Measurements from ENCODE around the gene MACROD2.

Gene MACROD2

GRCh38 chr20:15166744-15167143 is 1171.4 kb downstream of the MACROD2 start:
- no peak overlapping the region for H3K4me3 ChIP-seq (ENCODE audit: low read depth in 1 of 2, low read length in 2 of 2)
- no peaks in the 10 kb centered on the region for H3K9me3 ChIP-seq (ENCODE audit: control insufficient read depth in 1 of 2, low read length in 2 of 2)
- no peaks in the 10 kb centered on the region for H3K36me3 ChIP-seq (ENCODE audit: control insufficient read depth in 1 of 2, insufficient read depth in 2 of 2, low read length in 2 of 2)
- H3K4me1 ChIP-seq (ENCODE audit: control insufficient read depth in 1 of 2, insufficient read depth in 2 of 2, low read length in 2 of 2), result no peaks in the 10 kb centered on the region
- no peaks in the 10 kb centered on the region for H3K27me3 ChIP-seq (ENCODE audit: low read depth, low read length)
- no peak overlapping the region for H3K27ac ChIP-seq (ENCODE audit: low read length)

GRCh38 chr20:15171016-15171415 is 1175.7 kb downstream of the MACROD2 start:
- Histone ChIP-seq H3K27me3 (ENCODE audit: low read depth, low read length) (no peaks in the 10 kb centered on the region), H3K4me3 (ENCODE audit: low read depth in 1 of 2, low read length in 2 of 2) (no peak overlapping the region), H3K9me3 (ENCODE audit: control insufficient read depth in 1 of 2, low read length in 2 of 2) (peaks cover 0 to 3% of the 10 kb centered on the region in 2 donors), H3K4me1 (ENCODE audit: control insufficient read depth in 1 of 2, insufficient read depth in 2 of 2, low read length in 2 of 2) (no peaks in the 10 kb centered on the region), H3K36me3 (ENCODE audit: control insufficient read depth in 1 of 2, insufficient read depth in 2 of 2, low read length in 2 of 2) (no peaks in the 10 kb centered on the region), H3K27ac (ENCODE audit: low read length) (no peak overlapping the region)

- Histone ChIP-seq H3K4me3 (ENCODE audit: low read depth in 1 of 2, low read length in 2 of 2) (no peak overlapping the region), H3K27me3 (ENCODE audit: low read depth, low read length) (no peaks in the 10 kb centered on the region), H3K27ac (ENCODE audit: low read length) (no peak overlapping the region), H3K36me3 (ENCODE audit: control insufficient read depth in 1 of 2, insufficient read depth in 2 of 2, low read length in 2 of 2) (no peaks in the 10 kb centered on the region), H3K4me1 (ENCODE audit: control insufficient read depth in 1 of 2, insufficient read depth in 2 of 2, low read length in 2 of 2) (no peaks in the 10 kb centered on the region), H3K9me3 (ENCODE audit: control insufficient read depth in 1 of 2, low read length in 2 of 2) (peaks cover 0 to 5% of the 10 kb centered on the region in 2 donors)
These were observed 1181.6 kb downstream of the MACROD2 start for GRCh38 chr20:15176929-15177328.

GRCh38 chr20:15178581-15178980 is 1183.3 kb downstream of the MACROD2 start:
- H3K36me3 ChIP-seq (ENCODE audit: control insufficient read depth in 1 of 2, insufficient read depth in 2 of 2, low read length in 2 of 2), result no peaks in the 10 kb centered on the region
- H3K4me3 ChIP-seq (ENCODE audit: low read depth in 1 of 2, low read length in 2 of 2), result no peak overlapping the region
- no peak overlapping the region for H3K27ac ChIP-seq (ENCODE audit: low read length)
- no peaks in the 10 kb centered on the region for H3K27me3 ChIP-seq (ENCODE audit: low read depth, low read length)
- H3K4me1 ChIP-seq (ENCODE audit: control insufficient read depth in 1 of 2, insufficient read depth in 2 of 2, low read length in 2 of 2), result no peaks in the 10 kb centered on the region
- H3K9me3 ChIP-seq (ENCODE audit: control insufficient read depth in 1 of 2, low read length in 2 of 2), result peaks cover 0 to 5% of the 10 kb centered on the region in 2 donors

GRCh38 chr20:15179381-15179780 is 1184.1 kb downstream of the MACROD2 start:
- Histone ChIP-seq H3K9me3 (ENCODE audit: control insufficient read depth in 1 of 2, low read length in 2 of 2) (peaks cover 0 to 5% of the 10 kb centered on the region in 2 donors), H3K4me1 (ENCODE audit: control insufficient read depth in 1 of 2, insufficient read depth in 2 of 2, low read length in 2 of 2) (no peaks in the 10 kb centered on the region), H3K27ac (ENCODE audit: low read length) (no peak overlapping the region), H3K36me3 (ENCODE audit: control insufficient read depth in 1 of 2, insufficient read depth in 2 of 2, low read length in 2 of 2) (no peaks in the 10 kb centered on the region), H3K27me3 (ENCODE audit: low read depth, low read length) (no peaks in the 10 kb centered on the region), H3K4me3 (ENCODE audit: low read depth in 1 of 2, low read length in 2 of 2) (no peak overlapping the region)

GRCh38 chr20:15179781-15180180 is 1184.5 kb downstream of the MACROD2 start:
- Histone ChIP-seq H3K36me3 (ENCODE audit: control insufficient read depth in 1 of 2, insufficient read depth in 2 of 2, low read length in 2 of 2) (no peaks in the 10 kb centered on the region), H3K27me3 (ENCODE audit: low read depth, low read length) (no peaks in the 10 kb centered on the region), H3K4me1 (ENCODE audit: control insufficient read depth in 1 of 2, insufficient read depth in 2 of 2, low read length in 2 of 2) (no peaks in the 10 kb centered on the region), H3K9me3 (ENCODE audit: control insufficient read depth in 1 of 2, low read length in 2 of 2) (peaks cover 0 to 5% of the 10 kb centered on the region in 2 donors), H3K27ac (ENCODE audit: low read length) (no peak overlapping the region), H3K4me3 (ENCODE audit: low read depth in 1 of 2, low read length in 2 of 2) (no peak overlapping the region)

GRCh38 chr20:15185322-15185721 is 1190.0 kb downstream of the MACROD2 start:
- H3K27me3 ChIP-seq (ENCODE audit: low read depth, low read length), result no peaks in the 10 kb centered on the region
- H3K27ac ChIP-seq (ENCODE audit: low read length), result no peak overlapping the region
- no peaks in the 10 kb centered on the region for H3K36me3 ChIP-seq (ENCODE audit: control insufficient read depth in 1 of 2, insufficient read depth in 2 of 2, low read length in 2 of 2)
- no peak overlapping the region for H3K4me3 ChIP-seq (ENCODE audit: low read depth in 1 of 2, low read length in 2 of 2)
- no peaks in the 10 kb centered on the region for H3K9me3 ChIP-seq (ENCODE audit: control insufficient read depth in 1 of 2, low read length in 2 of 2)
- no peaks in the 10 kb centered on the region for H3K4me1 ChIP-seq (ENCODE audit: control insufficient read depth in 1 of 2, insufficient read depth in 2 of 2, low read length in 2 of 2)

- no peaks in the 10 kb centered on the region for H3K4me1 ChIP-seq (ENCODE audit: control insufficient read depth in 1 of 2, insufficient read depth in 2 of 2, low read length in 2 of 2)
These were observed 1190.6 kb downstream of the MACROD2 start for GRCh38 chr20:15185913-15186312.

GRCh38 chr20:15187612-15188011 is 1192.3 kb downstream of the MACROD2 start:
- Histone ChIP-seq H3K36me3 (ENCODE audit: control insufficient read depth in 1 of 2, insufficient read depth in 2 of 2, low read length in 2 of 2) (no peaks in the 10 kb centered on the region), H3K4me1 (ENCODE audit: control insufficient read depth in 1 of 2, insufficient read depth in 2 of 2, low read length in 2 of 2) (no peaks in the 10 kb centered on the region), H3K9me3 (ENCODE audit: control insufficient read depth in 1 of 2, low read length in 2 of 2) (no peaks in the 10 kb centered on the region), H3K27me3 (ENCODE audit: low read depth, low read length) (no peaks in the 10 kb centered on the region), H3K4me3 (ENCODE audit: low read depth in 1 of 2, low read length in 2 of 2) (no peak overlapping the region), H3K27ac (ENCODE audit: low read length) (no peak overlapping the region)

More at GRCh38 chr20:15185913-15186312, 1190.6 kb downstream of the MACROD2 start:
- Histone ChIP-seq H3K27me3 (ENCODE audit: low read depth, low read length) (no peaks in the 10 kb centered on the region), H3K9me3 (ENCODE audit: control insufficient read depth in 1 of 2, low read length in 2 of 2) (no peaks in the 10 kb centered on the region), H3K36me3 (ENCODE audit: control insufficient read depth in 1 of 2, insufficient read depth in 2 of 2, low read length in 2 of 2) (no peaks in the 10 kb centered on the region), H3K4me3 (ENCODE audit: low read depth in 1 of 2, low read length in 2 of 2) (no peak overlapping the region), H3K27ac (ENCODE audit: low read length) (no peak overlapping the region)

GRCh38 chr20:15188415-15188814 is 1193.1 kb downstream of the MACROD2 start:
- no peak overlapping the region for H3K27ac ChIP-seq (ENCODE audit: low read length)
- H3K4me1 ChIP-seq (ENCODE audit: control insufficient read depth in 1 of 2, insufficient read depth in 2 of 2, low read length in 2 of 2), result no peaks in the 10 kb centered on the region
- no peaks in the 10 kb centered on the region for H3K36me3 ChIP-seq (ENCODE audit: control insufficient read depth in 1 of 2, insufficient read depth in 2 of 2, low read length in 2 of 2)
- H3K9me3 ChIP-seq (ENCODE audit: control insufficient read depth in 1 of 2, low read length in 2 of 2), result no peaks in the 10 kb centered on the region
- H3K4me3 ChIP-seq (ENCODE audit: low read depth in 1 of 2, low read length in 2 of 2), result no peak overlapping the region
- no peaks in the 10 kb centered on the region for H3K27me3 ChIP-seq (ENCODE audit: low read depth, low read length)

- no peaks in the 10 kb centered on the region for H3K27me3 ChIP-seq (ENCODE audit: low read depth, low read length)
- H3K27ac ChIP-seq (ENCODE audit: low read length), result no peak overlapping the region
- H3K36me3 ChIP-seq (ENCODE audit: control insufficient read depth in 1 of 2, insufficient read depth in 2 of 2, low read length in 2 of 2), result no peaks in the 10 kb centered on the region
- H3K4me3 ChIP-seq (ENCODE audit: low read depth in 1 of 2, low read length in 2 of 2), result no peak overlapping the region
- H3K9me3 ChIP-seq (ENCODE audit: control insufficient read depth in 1 of 2, low read length in 2 of 2), result no peaks in the 10 kb centered on the region
- H3K4me1 ChIP-seq (ENCODE audit: control insufficient read depth in 1 of 2, insufficient read depth in 2 of 2, low read length in 2 of 2), result no peaks in the 10 kb centered on the region
These were observed 1195.9 kb downstream of the MACROD2 start for GRCh38 chr20:15191082-15191723.

- Histone ChIP-seq H3K4me3 (ENCODE audit: low read depth in 1 of 2, low read length in 2 of 2) (no peak overlapping the region), H3K36me3 (ENCODE audit: control insufficient read depth in 1 of 2, insufficient read depth in 2 of 2, low read length in 2 of 2) (no peaks in the 10 kb centered on the region), H3K4me1 (ENCODE audit: control insufficient read depth in 1 of 2, insufficient read depth in 2 of 2, low read length in 2 of 2) (no peaks in the 10 kb centered on the region), H3K9me3 (ENCODE audit: control insufficient read depth in 1 of 2, low read length in 2 of 2) (no peaks in the 10 kb centered on the region), H3K27me3 (ENCODE audit: low read depth, low read length) (no peaks in the 10 kb centered on the region), H3K27ac (ENCODE audit: low read length) (no peak overlapping the region)
These were observed 1200.1 kb downstream of the MACROD2 start for GRCh38 chr20:15195378-15195777.

Data from muscle layer of duodenum (tissue), 2 donors.